SK-N-MC (cell line): ENCODE measurements around the gene GSG1L.

Experiments used
- EZH2 ChIP-seq: fragments of 200-600 bp; sonication (generic); IDR thresholded peaks from one replicate; pipeline ENCODE4 v1.6.1; 2017; ENCODE audit warnings: antibody characterized with exemption
- POLR2AphosphoS5 ChIP-seq: IDR thresholded peaks from 2 replicates; pipeline ENCODE4 v1.6.1; 2012; ENCODE audit warnings: mild to moderate bottlenecking, low read depth, low read length, borderline replicate concordance

- TF ChIP-seq EZH2 (no peak), POLR2AphosphoS5 (no peak)
Observed at GRCh38 chr16:27781195-27781524, 282.4 kb downstream of the GSG1L start.
